Measurements from ENCODE around the gene HAGHL. TPM values are rescaled to one million over a fixed set of nuclear protein-coding genes. Genes with fewer than 3 reads are reported as not detected.

The HAGHL gene
- polyA plus RNA-seq, 1 donor (not counting 4 experiments of a cell fraction or from before 2014, with no cell fraction given) = 8.0 TPM

DNA sequence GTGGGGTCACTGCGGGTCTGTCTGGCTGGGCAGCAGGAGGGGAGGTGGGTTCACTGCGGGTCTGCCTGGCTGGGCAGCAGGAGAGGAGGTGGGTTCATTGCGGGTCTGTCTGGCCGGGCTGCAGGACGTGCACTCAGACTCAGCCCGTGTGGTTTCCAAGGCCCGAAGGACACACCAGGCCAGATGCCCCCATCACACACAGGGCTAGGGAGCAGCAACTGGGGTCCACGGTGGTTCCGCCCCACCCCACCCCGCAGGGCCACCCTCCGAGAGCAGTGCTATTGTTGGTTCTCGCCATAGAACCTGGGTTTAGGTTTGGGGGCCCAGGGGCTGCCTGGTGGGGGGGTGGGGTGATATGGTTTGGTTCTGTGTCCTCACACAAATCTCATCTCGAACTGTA lies 19.7 kb downstream of the HAGHL start:
- DNase-seq (ENCODE audit: low read depth, low spot score) (no peak), FAIRE-seq (no peak)
- Histone ChIP-seq H3K9ac (ENCODE audit: control insufficient read depth, extremely low read depth, insufficient read depth, low read length) (no peak overlapping the region), H3K4me2 (ENCODE audit: control insufficient read depth, extremely low read depth, insufficient read depth, low read depth, low read length) (no peak overlapping the region), H3K9me3 (ENCODE audit: control insufficient read depth, low read depth, low read length) (no peaks in the 10 kb centered on the region), H3K9me1 (ENCODE audit: control insufficient read depth, extremely low read depth, insufficient read depth, low read length) (no peaks in the 10 kb centered on the region), H3K4me1 (ENCODE audit: control insufficient read depth, extremely low read depth, insufficient read depth, low read length) (no peaks in the 10 kb centered on the region), H4K20me1 (ENCODE audit: control insufficient read depth, extremely low read depth, insufficient read depth, low read length) (no peaks in the 10 kb centered on the region), H2AFZ (ENCODE audit: control insufficient read depth, low read length) (no peak overlapping the region), H3K27me3 (ENCODE audit: control insufficient read depth, extremely low read depth, insufficient read depth, low read length) (peaks cover under 1% of the 10 kb centered on the region), H3K79me2 (ENCODE audit: control insufficient read depth, insufficient read depth, low read length) (no peaks in the 10 kb centered on the region), H3K4me3 (ENCODE audit: control insufficient read depth in 2 of 3, extremely low read depth in 1 of 3, insufficient read depth in 2 of 3, low read depth in 1 of 3, low read length in 3 of 3) (no peak overlapping the region), H3K36me3 (ENCODE audit: control insufficient read depth in 2 of 2, extremely low read depth in 1 of 2, insufficient read depth in 2 of 2, low read length in 2 of 2) (no peaks in the 10 kb centered on the region), H3K27ac (ENCODE audit: control insufficient read depth, insufficient read depth, low read length) (no peak overlapping the region)
- dilution Hi-C loops (cut with MboI; ENCODE audit: extremely low pct_ligation_motif_present, low sequenced_read_pairs) = no loop called here
- no peak for TF ChIP-seq EZH2 (IDR thresholded peaks at IDR 0.05; ENCODE audit: low read length)
- no peak for TF ChIP-seq CTCF (optimal IDR thresholded peaks at IDR 0.05 in 1 of 3, IDR thresholded peaks at IDR 0.05 in 1 of 3, conservative IDR thresholded peaks at IDR 0.05 in 1 of 3; ENCODE audit: extremely low read depth in 1 of 3, insufficient read depth in 2 of 3, low read length in 3 of 3)

DNA sequence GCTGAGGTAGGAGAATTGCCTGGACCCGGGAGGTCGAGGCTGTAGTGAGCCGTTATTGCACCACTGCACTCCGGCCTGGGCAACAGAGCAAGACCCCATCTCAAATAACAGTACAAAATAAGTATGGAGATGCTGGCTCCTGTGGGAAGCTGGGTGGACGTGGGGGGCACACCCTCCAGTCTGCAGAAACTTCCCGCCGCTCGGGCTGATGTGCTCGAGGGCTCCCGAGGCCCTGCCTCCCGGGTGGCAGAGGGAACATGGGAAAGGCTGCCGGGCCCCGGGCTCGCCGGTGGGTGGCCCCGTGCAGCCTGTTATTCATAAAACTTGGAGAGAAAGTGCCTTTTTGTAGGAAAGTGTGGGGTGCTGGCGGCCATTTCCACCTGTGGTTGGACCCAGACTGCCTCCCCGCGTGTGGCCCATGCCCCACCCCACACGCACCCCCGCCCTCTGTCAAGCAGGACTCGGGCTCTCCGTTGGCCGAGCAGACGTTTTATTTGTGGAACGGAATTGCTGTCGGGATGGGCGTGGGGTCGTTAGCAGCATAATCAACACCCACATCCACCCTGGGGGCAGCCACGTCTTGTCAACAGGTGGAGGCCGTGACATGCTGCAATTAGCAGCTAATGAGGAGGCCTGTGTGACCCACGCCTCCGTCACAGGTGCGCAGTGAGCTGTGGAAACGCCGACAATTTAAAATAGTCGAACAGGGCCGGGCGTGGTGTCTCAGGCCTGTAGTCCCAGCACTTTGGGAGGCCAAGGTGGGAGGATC lies 21.3 kb downstream of the HAGHL start:
- Histone ChIP-seq H3K4me2 (ENCODE audit: control insufficient read depth, extremely low read depth, insufficient read depth, low read depth, low read length) (no peak overlapping the region), H3K27me3 (ENCODE audit: control insufficient read depth, extremely low read depth, insufficient read depth, low read length) (peaks cover 9% of the 10 kb centered on the region), H4K20me1 (ENCODE audit: control insufficient read depth, extremely low read depth, insufficient read depth, low read length) (no peaks in the 10 kb centered on the region), H3K9me3 (ENCODE audit: control insufficient read depth, low read depth, low read length) (no peaks in the 10 kb centered on the region), H3K9me1 (ENCODE audit: control insufficient read depth, extremely low read depth, insufficient read depth, low read length) (no peaks in the 10 kb centered on the region), H3K4me1 (ENCODE audit: control insufficient read depth, extremely low read depth, insufficient read depth, low read length) (no peaks in the 10 kb centered on the region), H3K27ac (ENCODE audit: control insufficient read depth, insufficient read depth, low read length) (no peak overlapping the region), H3K4me3 (ENCODE audit: control insufficient read depth in 2 of 3, extremely low read depth in 1 of 3, insufficient read depth in 2 of 3, low read depth in 1 of 3, low read length in 3 of 3) (no peak overlapping the region), H3K9ac (ENCODE audit: control insufficient read depth, extremely low read depth, insufficient read depth, low read length) (no peak overlapping the region), H2AFZ (ENCODE audit: control insufficient read depth, low read length) (no peak overlapping the region), H3K36me3 (ENCODE audit: control insufficient read depth in 2 of 2, extremely low read depth in 1 of 2, insufficient read depth in 2 of 2, low read length in 2 of 2) (no peaks in the 10 kb centered on the region), H3K79me2 (ENCODE audit: control insufficient read depth, insufficient read depth, low read length) (no peaks in the 10 kb centered on the region)
- TF ChIP-seq EZH2 (IDR thresholded peaks at IDR 0.05; ENCODE audit: low read length) = no peak
- no peak for TF ChIP-seq CTCF (optimal IDR thresholded peaks at IDR 0.05 in 1 of 3, IDR thresholded peaks at IDR 0.05 in 1 of 3, conservative IDR thresholded peaks at IDR 0.05 in 1 of 3; ENCODE audit: extremely low read depth in 1 of 3, insufficient read depth in 2 of 3, low read length in 3 of 3)
- dilution Hi-C loops (cut with MboI; ENCODE audit: extremely low pct_ligation_motif_present, low sequenced_read_pairs) = no loop called here
- DNase-seq (ENCODE audit: low read depth, low spot score) (no peak), FAIRE-seq (no peak)

Measured in keratinocyte (primary cell).